ENCODE data around the gene UBIAD1.
"Not testable (repeated sequence)": the region's sequence is repeated elsewhere in the genome, so short reads cannot be mapped to it uniquely, and the experiment has no call there.

Gene UBIAD1

DNA sequence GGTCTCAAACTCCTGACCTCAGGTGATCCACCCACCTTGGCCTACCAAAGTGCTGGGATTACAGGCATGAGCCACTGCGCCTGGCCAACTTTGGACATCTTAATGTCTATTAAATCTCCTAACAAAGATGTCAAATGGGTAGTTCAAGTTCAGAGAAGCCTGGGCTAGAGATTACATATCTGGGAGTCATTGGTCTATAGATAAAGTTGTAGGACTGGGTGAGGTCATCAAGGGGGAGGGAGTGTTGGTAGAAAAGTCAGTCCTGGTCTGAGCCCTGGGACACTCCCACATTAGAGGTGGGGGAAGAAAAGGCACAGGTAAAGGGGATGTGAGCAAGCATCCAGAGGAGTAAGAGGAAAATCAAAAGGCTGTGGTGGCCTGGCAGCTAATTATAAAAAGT lies 6.6 kb downstream of the UBIAD1 start:
- no peak for DNase-seq (ENCODE audit: low read depth)

DNA sequence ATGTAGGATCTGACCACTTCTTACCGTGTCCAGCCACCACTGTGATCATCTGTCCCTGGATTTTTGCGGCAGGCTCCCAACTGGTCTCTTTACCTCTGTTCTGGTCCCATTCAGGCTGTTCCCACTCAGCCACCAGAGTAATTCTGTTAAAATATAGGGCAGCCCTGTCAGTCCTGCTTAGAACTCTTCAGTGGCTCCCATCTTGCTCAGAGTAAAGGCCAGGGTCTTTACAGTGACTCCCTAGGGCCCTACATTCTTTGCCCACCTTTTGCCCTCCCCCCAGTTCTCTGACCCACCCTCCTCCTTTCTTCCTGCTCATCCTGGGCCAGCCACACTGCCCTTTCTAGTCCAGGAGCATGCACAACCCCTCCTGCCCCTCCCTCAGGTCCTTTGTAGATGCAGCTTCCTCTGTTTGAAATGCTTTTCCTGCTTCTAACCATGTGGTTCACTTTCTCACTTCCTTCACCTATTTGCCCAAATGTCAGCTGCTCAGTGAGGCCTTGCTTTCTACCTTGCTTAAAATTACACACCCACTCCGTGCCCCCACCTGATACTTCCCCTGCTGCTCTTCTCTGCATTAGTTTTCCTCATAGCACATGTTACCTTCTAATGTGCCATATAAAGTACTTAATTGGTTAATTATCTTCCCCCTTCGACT lies 7.8 kb downstream of the UBIAD1 start:
- no peak for DNase-seq (ENCODE audit: low read depth)

GRCh38 chr1:11281518-11282331 lies 8.7 kb downstream of the UBIAD1 start:
- no peak for DNase-seq (ENCODE audit: low read depth)

GRCh38 chr1:11283151-11283550 lies 10.2 kb downstream of the UBIAD1 start:
- no peak for DNase-seq (ENCODE audit: low read depth)

GRCh38 chr1:11284784-11285183 lies 11.8 kb downstream of the UBIAD1 start:
- no peak for DNase-seq (ENCODE audit: low read depth)

DNA sequence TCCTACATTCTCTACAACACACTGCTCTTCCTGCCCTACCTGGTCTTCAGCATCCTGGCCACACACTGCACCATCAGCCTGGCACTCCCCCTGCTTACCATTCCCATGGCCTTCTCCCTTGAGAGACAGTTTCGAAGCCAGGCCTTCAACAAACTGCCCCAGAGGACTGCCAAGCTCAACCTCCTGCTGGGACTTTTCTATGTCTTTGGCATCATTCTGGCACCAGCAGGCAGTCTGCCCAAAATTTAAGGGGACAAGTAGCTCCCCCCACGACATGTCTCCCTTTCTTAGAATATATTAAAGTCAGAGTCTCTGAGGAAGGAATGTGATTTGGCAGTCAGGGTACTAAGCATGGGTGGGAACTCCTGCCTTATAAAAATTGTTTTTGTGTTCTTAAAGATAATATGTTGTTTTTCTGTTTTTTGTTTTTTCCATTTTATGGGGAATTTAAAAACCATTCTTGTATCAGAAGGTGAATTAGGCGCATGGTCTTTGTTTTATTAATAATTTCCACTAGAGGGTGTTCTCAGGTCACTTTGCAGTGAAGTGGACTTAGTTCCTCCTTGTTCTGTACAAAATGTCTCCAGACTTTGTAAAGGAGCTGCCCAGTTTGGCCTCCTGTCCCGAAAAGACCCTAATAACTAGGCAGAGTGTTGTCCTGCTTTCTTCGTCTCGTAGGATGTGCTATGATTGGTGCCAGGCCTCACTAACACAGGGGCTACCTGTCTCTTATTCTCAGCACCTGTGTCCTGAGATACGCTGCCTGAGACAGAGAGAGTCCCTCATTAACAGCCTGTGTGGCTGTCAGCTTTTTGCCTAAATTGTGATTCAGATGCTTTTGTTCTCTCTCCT lies 13.1 kb downstream of the UBIAD1 start:
- no peak for DNase-seq (ENCODE audit: low read depth)

- DNase-seq (ENCODE audit: low read depth), result no peak
Measured at GRCh38 chr1:11286735-11287410, 13.9 kb downstream of the UBIAD1 start.

GRCh38 chr1:11289064-11289463 lies 16.1 kb downstream of the UBIAD1 start:
- DNase-seq (ENCODE audit: low read depth), result no peak

DNA sequence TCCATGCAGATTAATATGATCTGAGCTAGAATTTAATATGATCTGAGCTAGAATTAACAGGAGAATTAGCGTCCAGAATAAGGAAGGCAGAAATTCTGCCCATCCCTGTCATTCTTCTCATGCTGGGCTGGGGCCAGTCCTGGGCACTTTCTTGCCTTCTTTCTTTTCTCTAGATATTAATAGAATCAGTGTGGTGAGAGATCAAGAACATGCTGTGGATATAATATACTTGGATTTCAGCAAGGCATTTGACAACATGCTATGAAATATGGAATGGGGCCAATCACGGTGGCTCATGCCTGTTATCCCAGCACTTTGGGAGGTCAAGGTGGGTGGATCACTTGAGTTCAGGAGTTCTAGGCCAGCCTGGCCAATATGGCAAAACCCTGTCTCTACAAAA lies 18.1 kb downstream of the UBIAD1 start:
- no peak for DNase-seq (ENCODE audit: low read depth)

- no peak for DNase-seq (ENCODE audit: low read depth)
Measured at GRCh38 chr1:11293856-11294255, 20.9 kb downstream of the UBIAD1 start.

DNA sequence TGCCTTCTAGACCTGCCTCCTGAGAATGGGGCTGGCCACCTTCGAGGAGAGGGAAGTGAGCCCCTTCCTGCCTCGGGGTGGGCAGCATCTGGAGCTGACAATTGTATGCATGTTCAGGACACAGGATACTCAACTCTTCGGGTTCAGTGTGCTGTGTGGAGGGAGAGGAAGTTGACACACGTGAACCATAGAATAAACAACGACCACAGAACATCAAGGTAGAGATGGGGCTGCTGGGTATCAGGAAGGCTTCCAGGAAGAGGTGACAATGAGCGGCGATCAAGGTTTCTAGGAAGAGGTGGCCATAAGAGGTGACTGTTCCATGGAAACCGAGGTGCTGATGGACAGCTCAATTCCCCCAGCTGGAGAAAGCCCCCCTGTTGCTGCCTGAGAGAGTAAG lies 22.0 kb downstream of the UBIAD1 start:
- no peak for DNase-seq (ENCODE audit: low read depth)

GRCh38 chr1:11295905-11296304 lies 22.9 kb downstream of the UBIAD1 start:
- no peak for DNase-seq (ENCODE audit: low read depth)

- DNase-seq (ENCODE audit: low read depth), result not testable (repeated sequence)
Measured at GRCh38 chr1:11297774-11298173, 24.8 kb downstream of the UBIAD1 start.

- no peak for DNase-seq (ENCODE audit: low read depth)
Measured at GRCh38 chr1:11298390-11299224, 25.6 kb downstream of the UBIAD1 start.

- DNase-seq (ENCODE audit: low read depth), result no peak
Measured at GRCh38 chr1:11299225-11299574, 26.2 kb downstream of the UBIAD1 start.

DNA sequence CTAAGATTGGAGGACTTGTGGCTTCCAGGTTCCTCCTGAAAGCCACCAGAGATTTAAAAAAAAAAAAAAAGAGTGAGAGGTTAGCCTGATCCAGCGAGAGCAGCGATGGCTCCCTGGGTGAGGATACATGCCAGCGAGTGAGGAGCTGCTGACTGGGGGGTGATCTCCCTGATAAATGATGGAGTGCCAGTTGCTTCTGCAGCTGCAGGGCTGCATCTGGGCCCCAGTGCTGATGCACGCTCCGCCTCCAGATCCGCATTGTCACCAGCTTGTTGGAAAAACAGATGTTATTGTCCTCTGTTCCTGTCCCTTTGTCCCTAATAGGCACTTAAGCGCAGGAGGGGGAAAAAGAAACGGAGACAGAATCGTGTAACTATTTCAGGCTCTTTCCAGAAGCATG lies 28.6 kb downstream of the UBIAD1 start:
- no peak for DNase-seq (ENCODE audit: low read depth)

GRCh38 chr1:11302366-11302765 lies 29.4 kb downstream of the UBIAD1 start:
- DNase-seq (ENCODE audit: low read depth), result no peak

DNA sequence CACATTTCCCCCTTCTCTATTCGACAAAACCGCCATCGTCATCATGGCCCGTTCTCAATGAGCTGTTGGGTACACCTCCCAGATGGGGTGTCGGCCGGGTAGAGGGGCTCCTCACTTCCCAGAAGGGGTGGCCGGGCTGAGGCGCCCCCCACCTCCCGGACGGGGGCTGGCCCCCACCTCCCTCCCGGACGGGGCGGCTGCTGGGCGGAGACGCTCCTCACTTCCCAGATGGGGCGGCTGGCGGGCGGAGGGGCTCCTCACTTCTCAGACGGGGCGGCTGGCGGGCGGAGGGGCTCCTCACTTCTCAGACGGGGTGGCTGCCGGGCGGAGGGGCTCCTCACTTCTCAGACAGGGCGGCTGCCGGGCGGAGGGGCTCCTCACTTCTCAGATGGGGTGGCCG lies 32.5 kb downstream of the UBIAD1 start:
- not testable (repeated sequence) for DNase-seq (ENCODE audit: low read depth)

DNA sequence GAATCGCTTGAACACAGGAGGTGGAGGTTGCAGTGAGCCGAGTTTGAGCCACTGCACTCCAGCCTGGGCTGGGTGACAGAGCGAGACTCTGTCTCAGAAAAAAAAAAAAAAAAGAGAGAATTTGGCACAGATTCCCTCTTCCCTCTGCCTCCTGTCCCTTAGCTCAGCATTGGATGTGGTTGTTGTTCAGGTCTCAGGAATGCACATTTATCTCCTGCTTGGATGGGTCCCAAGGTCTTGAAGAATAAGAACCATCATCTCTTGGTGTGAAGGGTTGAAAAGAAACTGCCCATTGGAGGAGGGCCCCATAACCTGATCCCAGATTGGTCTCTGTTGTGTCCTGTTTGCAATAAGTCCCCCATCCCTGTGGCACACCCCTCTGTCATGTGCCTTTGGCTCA lies 34.9 kb downstream of the UBIAD1 start:
- no peak for DNase-seq (ENCODE audit: low read depth)

DNA sequence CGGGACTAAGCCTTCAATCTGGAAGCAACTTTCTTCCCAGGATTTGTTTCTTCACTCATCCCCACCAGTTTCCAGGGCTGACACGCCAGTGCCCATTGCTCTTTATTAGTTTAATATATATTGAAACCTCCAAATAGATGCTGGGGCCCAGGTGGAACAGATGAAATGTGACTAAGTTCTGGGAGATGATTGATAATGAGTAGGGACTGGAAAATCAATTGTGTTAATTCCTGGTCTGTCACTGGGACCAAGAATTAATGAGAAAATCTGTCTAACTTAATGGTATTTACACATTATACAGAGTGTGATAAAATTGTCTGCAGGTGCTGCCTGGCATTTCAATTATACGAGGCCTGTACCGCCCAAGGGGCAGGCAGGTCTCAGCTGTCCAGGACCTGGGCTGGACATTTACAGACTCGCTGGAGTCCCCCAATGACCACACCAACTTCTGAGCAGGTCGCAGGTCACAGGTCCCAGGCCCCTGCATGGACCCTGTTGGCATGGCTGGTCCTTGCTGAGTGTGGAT lies 35.8 kb downstream of the UBIAD1 start:
- DNase-seq (ENCODE audit: low read depth), result no peak

- no peak for DNase-seq (ENCODE audit: low read depth)
Measured at GRCh38 chr1:11309385-11309784, 36.4 kb downstream of the UBIAD1 start.
